Activated CD4-positive, alpha-beta T cell treated with anti-CD3 and anti-CD28 coated beads, Interleukin-10, Interleukin-2, amounts not matched to agents 100 ng/mL and 50 ng/mL, durations not matched to agents 16 hours and 8 hours (primary cell): ENCODE measurements around the gene DNAJC12.
"Not testable (repeated sequence)": the region's sequence is repeated elsewhere in the genome, so short reads cannot be mapped to it uniquely, and the experiment has no call there.

ENCODE experiments used
- DNase-seq: peaks from one replicate; pipeline ENCODE4 v3.0.0-alpha.2; 2020

DNAJC12 gene

GRCh38 chr10:67837541-67838314, at the start of gene DNAJC12:
TSS of gene DNAJC12 (minus strand) at chr10:67838188. CDS start at chr10:67838011, 177 bp downstream.
- peak; percentile 58 for DNase-seq

GRCh38 chr10:67884842-67885670, 47.1 kb upstream of the DNAJC12 start:
- peak; percentile 86 for DNase-seq

GRCh38 chr10:67884313-67884841, 46.4 kb upstream of the DNAJC12 start, which contains the start of gene SIRT1:
TSS of gene SIRT1 (plus strand) at chr10:67884656. CDS start at chr10:67884722, 66 bp downstream.
- peak; percentile 97 for DNase-seq

- DNase-seq: no peak
These were observed 45.8 kb upstream of the DNAJC12 start for GRCh38 chr10:67883710-67884312.

- DNase-seq: no peak
These were observed 40.1 kb upstream of the DNAJC12 start for GRCh38 chr10:67878133-67878532.

GRCh38 chr10:67877421-67877820, 39.4 kb upstream of the DNAJC12 start:
- DNase-seq: not testable (repeated sequence)

GRCh38 chr10:67875340-67876238, 37.6 kb upstream of the DNAJC12 start:
- no peak for DNase-seq

GRCh38 chr10:67869996-67870395, 32.0 kb upstream of the DNAJC12 start:
- DNase-seq: no peak

GRCh38 chr10:67868132-67868531, 30.1 kb upstream of the DNAJC12 start:
- no peak for DNase-seq

- DNase-seq: no peak
These were observed 26.8 kb upstream of the DNAJC12 start for GRCh38 chr10:67864607-67865371.

- no peak for DNase-seq
These were observed 25.1 kb upstream of the DNAJC12 start for GRCh38 chr10:67863094-67863493.

- no peak for DNase-seq
These were observed 23.9 kb upstream of the DNAJC12 start for GRCh38 chr10:67861750-67862432.

GRCh38 chr10:67858971-67859370, 21.0 kb upstream of the DNAJC12 start:
- DNase-seq: no peak

- DNase-seq: no peak
These were observed 15.5 kb upstream of the DNAJC12 start for GRCh38 chr10:67853512-67853911.

GRCh38 chr10:67852761-67853160, 14.8 kb upstream of the DNAJC12 start:
- no peak for DNase-seq

- no peak for DNase-seq
These were observed 13.2 kb upstream of the DNAJC12 start for GRCh38 chr10:67851186-67851585.

GRCh38 chr10:67849331-67850011, 11.5 kb upstream of the DNAJC12 start:
- peak; percentile 98 for DNase-seq

GRCh38 chr10:67843284-67843683, 5.3 kb upstream of the DNAJC12 start:
- no peak for DNase-seq

GRCh38 chr10:67841737-67842136, 3.7 kb upstream of the DNAJC12 start:
- no peak for DNase-seq

- DNase-seq: no peak
These were observed 2.0 kb upstream of the DNAJC12 start for GRCh38 chr10:67839951-67840350.
